Brain microvascular endothelial cell (primary cell): ENCODE results near the gene TBL1X.
A peak's percentile ranks its signal among the peaks of the same experiment; 100 is the strongest.

ENCODE experiments used
- DNase-seq: peaks from one replicate; pipeline ENCODE4 v3.0.0-alpha.2; 2020
- H3K27ac ChIP-seq: fragments of 250-450 bp; sonication (Bioruptor Pico); 2 replicates; pipeline ENCODE4 v1.5.1; 2020; ENCODE audit warnings: mild to moderate bottlenecking, moderate library complexity
- H3K27me3 ChIP-seq: fragments of 250-450 bp; sonication (Bioruptor Pico); replicated peaks from 2 replicates; pipeline ENCODE4 v1.5.1; 2020; ENCODE audit warnings: mild to moderate bottlenecking
- H3K36me3 ChIP-seq: fragments of 250-450 bp; sonication (Bioruptor Pico); replicated peaks from 2 replicates; pipeline ENCODE4 v1.5.1; 2020; ENCODE audit warnings: mild to moderate bottlenecking
- H3K4me3 ChIP-seq: 2 replicates; pipeline ENCODE4 v1.5.1; 2011; ENCODE audit warnings: low read depth, mild to moderate bottlenecking, control low read depth, low read length, moderate library complexity
- CTCF ChIP-seq: IDR thresholded peaks from 2 replicates; pipeline ENCODE4 v1.5.1; 2011; ENCODE audit warnings: low read depth, mild to moderate bottlenecking, moderate library complexity, low read length, control low read depth, inconsistent platforms; ENCODE audit errors: missing control alignments
- in situ Hi-C: cut with HindIII; loops from 2 replicates; pipeline ENCODE4 v1.10.0; 2017; ENCODE audit warnings: low sequenced_read_pairs, low pct_ligation_motif_present

TBL1X gene

GRCh38 chrX:9651737-9652136, 186.9 kb downstream of the TBL1X start:
- in situ Hi-C loops = no loop called here
- DNase-seq = no peak

GRCh38 chrX:9654929-9655328, 190.1 kb downstream of the TBL1X start:
- DNase-seq = no peak
- no peak for TF ChIP-seq CTCF
- no peaks in the 10 kb centered on the region for H3K27me3 ChIP-seq
- no peak overlapping the region for H3K27ac ChIP-seq
- H3K4me3 ChIP-seq = no peak overlapping the region
- H3K36me3 ChIP-seq = no peaks in the 10 kb centered on the region
- in situ Hi-C loops = no loop called here

More at GRCh38 chrX:9651737-9652136, 186.9 kb downstream of the TBL1X start:
- Histone ChIP-seq H3K4me3 (no peak overlapping the region), H3K27ac (no peak overlapping the region), H3K27me3 (no peaks in the 10 kb centered on the region), H3K36me3 (no peaks in the 10 kb centered on the region)
- TF ChIP-seq CTCF = no peak

GRCh38 chrX:9656277-9656676, 191.4 kb downstream of the TBL1X start:
- DNase-seq = peak; percentile 39
- no peak overlapping the region for H3K27ac ChIP-seq
- no peak for TF ChIP-seq CTCF
- in situ Hi-C loops = no loop called here
- H3K36me3 ChIP-seq = no peaks in the 10 kb centered on the region
- H3K27me3 ChIP-seq = no peaks in the 10 kb centered on the region
- no peak overlapping the region for H3K4me3 ChIP-seq

- Histone ChIP-seq H3K27ac (no peak overlapping the region), H3K36me3 (no peaks in the 10 kb centered on the region), H3K4me3 (no peak overlapping the region), H3K27me3 (no peaks in the 10 kb centered on the region)
- in situ Hi-C loops = no loop called here
- no peak for DNase-seq
- TF ChIP-seq CTCF = no peak
These were observed 192.0 kb downstream of the TBL1X start for GRCh38 chrX:9656871-9657270.

- H3K4me3 ChIP-seq = no peak overlapping the region
- in situ Hi-C loops = no loop called here
- no peak overlapping the region for H3K27ac ChIP-seq
- no peak for TF ChIP-seq CTCF
- no peaks in the 10 kb centered on the region for H3K36me3 ChIP-seq
- H3K27me3 ChIP-seq = no peaks in the 10 kb centered on the region
- DNase-seq = no peak
These were observed 192.9 kb downstream of the TBL1X start for GRCh38 chrX:9657590-9658256.

- Histone ChIP-seq H3K27ac (no peak overlapping the region), H3K36me3 (no peaks in the 10 kb centered on the region), H3K27me3 (no peaks in the 10 kb centered on the region), H3K4me3 (no peak overlapping the region)
- in situ Hi-C loops = no loop called here
- no peak for DNase-seq
- TF ChIP-seq CTCF = no peak
These were observed 193.6 kb downstream of the TBL1X start for GRCh38 chrX:9658409-9658808.
